ENCODE data around the gene ZBTB7C. TPM values are rescaled to one million over a fixed set of nuclear protein-coding genes. Genes with fewer than 3 reads are reported as not detected.

Gene ZBTB7C
- total RNA-seq, 1 experiment from 2014 or later, result 0.32 TPM

- Histone ChIP-seq H3K9me3 (ENCODE audit: low read depth, low read length, poor library complexity, severe bottlenecking) (no peaks in the 10 kb centered on the region), H3K36me3 (ENCODE audit: insufficient read depth, low read length, poor library complexity, severe bottlenecking) (no peaks in the 10 kb centered on the region), H3K27ac (ENCODE audit: low read depth, low read length, poor library complexity, severe bottlenecking) (no peak overlapping the region), H3K4me1 (ENCODE audit: insufficient read depth, low read length, poor library complexity, severe bottlenecking) (no peaks in the 10 kb centered on the region), H3K4me3 (ENCODE audit: low read depth, low read length, poor library complexity, severe bottlenecking) (no peak overlapping the region), H3K27me3 (replicated peaks; ENCODE audit: insufficient read depth, low read depth, low read length, poor library complexity) (no peaks in the 10 kb centered on the region)
- ChIA-PET POLR2A (ENCODE audit: low non-redundant PET) (no interaction called here), CTCF (no interaction called here)
- intact Hi-C loops (cut with micrococcal nuclease; ENCODE audit: unreplicated experiment), result no loop called here
- no peak for TF ChIP-seq EZH2 (IDR thresholded peaks at IDR 0.05; ENCODE audit: borderline replicate concordance, low read depth, low read length, poor library complexity, severe bottlenecking)
- TF ChIP-seq CTCF (conservative IDR thresholded peaks at IDR 0.05; ENCODE audit: low read depth, low read length), result no peak
- no TSS peak for BruUV-seq (replicated peaks)
- DNase-seq (ENCODE audit: low spot score), result no peak
These were observed 145.9 kb downstream of the ZBTB7C start for GRCh38 chr18:48263192-48263853.

GRCh38 chr18:48260237-48260636 lies 148.9 kb downstream of the ZBTB7C start:
- BruUV-seq (replicated peaks), result no TSS peak
- CTCF ChIA-PET, result no interaction called here
- POLR2A ChIA-PET (ENCODE audit: low non-redundant PET), result no interaction called here
- Histone ChIP-seq H3K4me3 (ENCODE audit: low read depth, low read length, poor library complexity, severe bottlenecking) (no peak overlapping the region), H3K4me1 (ENCODE audit: insufficient read depth, low read length, poor library complexity, severe bottlenecking) (no peaks in the 10 kb centered on the region), H3K9me3 (ENCODE audit: low read depth, low read length, poor library complexity, severe bottlenecking) (peaks cover 4% of the 10 kb centered on the region), H3K36me3 (ENCODE audit: insufficient read depth, low read length, poor library complexity, severe bottlenecking) (no peaks in the 10 kb centered on the region), H3K27me3 (replicated peaks; ENCODE audit: insufficient read depth, low read depth, low read length, poor library complexity) (no peaks in the 10 kb centered on the region), H3K27ac (ENCODE audit: low read depth, low read length, poor library complexity, severe bottlenecking) (no peak overlapping the region)
- TF ChIP-seq CTCF (conservative IDR thresholded peaks at IDR 0.05; ENCODE audit: low read depth, low read length) (no peak), EZH2 (IDR thresholded peaks at IDR 0.05; ENCODE audit: borderline replicate concordance, low read depth, low read length, poor library complexity, severe bottlenecking) (no peak)
- intact Hi-C loops (cut with micrococcal nuclease; ENCODE audit: unreplicated experiment), result no loop called here
- DNase-seq (ENCODE audit: low spot score), result no peak

GRCh38 chr18:48256848-48257247 lies 152.3 kb downstream of the ZBTB7C start:
- Histone ChIP-seq H3K9me3 (ENCODE audit: low read depth, low read length, poor library complexity, severe bottlenecking) (peaks cover 4% of the 10 kb centered on the region), H3K4me1 (ENCODE audit: insufficient read depth, low read length, poor library complexity, severe bottlenecking) (no peaks in the 10 kb centered on the region), H3K27me3 (replicated peaks; ENCODE audit: insufficient read depth, low read depth, low read length, poor library complexity) (no peaks in the 10 kb centered on the region), H3K27ac (ENCODE audit: low read depth, low read length, poor library complexity, severe bottlenecking) (no peak overlapping the region), H3K4me3 (ENCODE audit: low read depth, low read length, poor library complexity, severe bottlenecking) (no peak overlapping the region), H3K36me3 (ENCODE audit: insufficient read depth, low read length, poor library complexity, severe bottlenecking) (no peaks in the 10 kb centered on the region)
- intact Hi-C loops (cut with micrococcal nuclease; ENCODE audit: unreplicated experiment), result no loop called here
- ChIA-PET CTCF (no interaction called here), POLR2A (ENCODE audit: low non-redundant PET) (no interaction called here)
- TF ChIP-seq CTCF (conservative IDR thresholded peaks at IDR 0.05; ENCODE audit: low read depth, low read length) (no peak), EZH2 (IDR thresholded peaks at IDR 0.05; ENCODE audit: borderline replicate concordance, low read depth, low read length, poor library complexity, severe bottlenecking) (no peak)
- DNase-seq (ENCODE audit: low spot score), result no peak
- BruUV-seq (replicated peaks), result no TSS peak
